Ovary (tissue), 9 donors: ENCODE data around the gene R3HDM2. TPM values are rescaled to one million over a fixed set of nuclear protein-coding genes. Genes with fewer than 3 reads are reported as not detected.

Source experiments
- DNase-seq, 5 donors: peaks; one replicate each; pipeline ENCODE4 v3.0.0-alpha.2; 2019 to 2020
- H3K27ac ChIP-seq, 2 donors: fragments of 200-600 bp; one replicate each; pipeline versions ENCODE4 v1.5.1 to v1.8.0; 2019 to 2022
- H3K27me3 ChIP-seq: fragments of 200-600 bp; one replicate; pipeline ENCODE4 v1.8.0; 2022
- H3K36me3 ChIP-seq: fragments of 200-600 bp; sonication (generic); one replicate; pipeline ENCODE4 v1.5.1; 2019
- H3K4me1 ChIP-seq: one replicate; pipeline ENCODE4 v1.8.1; 2013; ENCODE audit warnings: mild to moderate bottlenecking, moderate library complexity; ENCODE audit not compliant: insufficient read depth
- H3K4me3 ChIP-seq: fragments of 200-600 bp; sonication (generic); one replicate; pipeline ENCODE4 v1.5.1; 2017
- H3K9me3 ChIP-seq, 2 donors: fragments of 200-600 bp in 1 of 2; sonication (generic) in 1 of 2; one replicate each; pipeline versions ENCODE4 v1.5.1 to v1.8.1; 2013 to 2019; ENCODE audit warnings: mild to moderate bottlenecking in 1 of 2, moderate library complexity in 1 of 2
- EP300 ChIP-seq: sonication (generic); formaldehyde crosslinking; IDR thresholded peaks from one replicate; pipeline ENCODE4 v1.6.1; 2017; ENCODE audit warnings: antibody characterized with exemption
- POLR2A ChIP-seq: fragments of 450-650 bp; IDR thresholded peaks from one replicate; pipeline ENCODE4 v1.6.1; 2017; ENCODE audit warnings: antibody characterized with exemption, mild to moderate bottlenecking, moderate library complexity
- WGBS, 3 donors: extraction: QIAGEN DNeasy Blood & Tissue Kit in 1 of 3; methylation state at CpG; one replicate each; pipeline versions ENCODE4 v1.1.5 to v1.1.7; 2013 to 2017; 5-methylcytosine and 5-hydroxymethylcytosine counted together
- intact Hi-C, 4 donors: fragments of 100-400 bp; cut with DNase I; formaldehyde crosslinking; loops; one replicate each; pipeline versions ENCODE4 v1.11.0 to v1.15.1; 2022 to 2023
- polyA plus RNA-seq, 2 donors: library from polyadenylated mRNA; stranded (reverse); fragments of 200-250 nt in 1 of 2; fragments of 350-450 nt in 1 of 2; fragmentation: Illumina TruSeq in 1 of 2; extraction: RNeasy Lipid Tissue Mini Kit (QIAGEN cat#74804) in 1 of 2; gene quantifications; one replicate each; pipeline ENCODE4 v1.2.3, GENCODE V29; 2013 to 2014
- total RNA-seq, 7 donors: library from RNA; depleted of rRNA in 2 of 7; stranded (reverse); fragments of >200 nt in 2 of 7; fragmentation: NEBNext Ultra II Directional in 3 of 7; extraction: Animal tissue kit (Norgen Biotek cat#: 25700) in 3 of 7; gene quantifications; one replicate each; pipeline versions ENCODE4 v1.1.0 to v1.2.4, GENCODE V29; 2016 to 2023
- TF ChIP-seq, protein P1 (sequence below), 3 donors: fragments of 450-650 bp in 2 of 3; fragments of 200-600 bp in 1 of 3; IDR thresholded peaks; one replicate each; pipeline versions ENCODE4 v1.5.1 to v1.8.0; 2016 to 2022; ENCODE audit warnings: antibody characterized with exemption in 3 of 3, mild to moderate bottlenecking in 1 of 3
- donor health status: DM: no; HTN: no; CAD: no; lungs with moderate emphysema.
- donor health status: DM: no; HTN: no; CAD: no.
- donor health status: Bipolar disorder and iron deficiency.
- donor health status: DM: yes; HTN: yes; CAD: no.
- donor health status: DM: no; HTN: no; CAD: no.
- donor health status: DM: yes; HTN: yes; CAD: no.

R3HDM2 gene
- total and polyA plus RNA-seq, 9 donors: 24.3 to 81.4 (median 65.6) TPM

DNA sequence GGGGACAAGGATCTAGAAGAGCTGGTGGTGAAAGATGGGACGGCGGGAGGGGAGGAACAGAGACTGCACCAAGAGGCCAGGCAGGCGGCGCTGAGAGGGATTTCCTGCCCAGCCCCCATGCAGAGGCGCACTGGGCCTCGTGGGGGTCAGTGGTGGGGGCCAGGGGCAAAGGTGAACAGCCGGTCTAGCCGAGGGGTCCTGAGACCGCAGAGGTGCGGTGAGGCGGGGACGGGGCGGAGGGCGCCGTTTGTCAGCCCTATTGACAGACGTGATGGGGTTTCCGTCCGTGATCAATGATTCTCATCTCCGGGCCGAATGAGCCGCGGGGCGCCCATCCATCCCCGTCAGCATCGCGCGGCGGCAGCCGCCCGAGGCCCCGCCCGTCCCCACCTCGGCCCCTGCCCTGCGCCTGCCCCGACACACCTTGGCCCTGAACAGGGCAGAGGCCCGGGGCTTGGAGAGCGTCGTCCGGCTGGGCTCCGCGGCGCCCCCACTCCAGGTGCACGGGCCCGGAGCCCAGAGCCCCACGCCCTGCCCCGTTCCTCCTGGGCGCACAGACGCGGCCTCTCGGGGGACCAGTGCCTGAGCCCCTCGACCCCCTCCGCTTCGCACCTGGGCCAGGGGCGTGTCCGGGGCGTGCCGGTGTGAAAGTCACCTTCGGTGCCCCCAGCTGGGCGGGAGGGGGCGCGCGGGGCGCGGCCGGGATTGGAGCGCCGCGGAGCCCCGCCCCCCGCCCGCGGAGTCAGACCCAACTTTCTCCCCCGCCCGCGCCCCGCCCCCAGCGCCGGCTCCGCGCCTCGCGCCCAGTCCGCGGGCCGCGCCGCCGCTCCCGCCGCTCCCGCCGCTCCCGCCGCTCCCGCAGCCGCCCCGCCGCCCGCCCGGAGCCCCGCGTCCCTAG, 214.6 kb downstream of the R3HDM2 start, which contains the start of gene NXPH4:
Gene NXPH4, plus strand, starts transcription at position 781 of the 898 bp plus-strand sequence. CDS start 176 bp downstream, outside the sequence.
- TF ChIP-seq, protein P1, sequence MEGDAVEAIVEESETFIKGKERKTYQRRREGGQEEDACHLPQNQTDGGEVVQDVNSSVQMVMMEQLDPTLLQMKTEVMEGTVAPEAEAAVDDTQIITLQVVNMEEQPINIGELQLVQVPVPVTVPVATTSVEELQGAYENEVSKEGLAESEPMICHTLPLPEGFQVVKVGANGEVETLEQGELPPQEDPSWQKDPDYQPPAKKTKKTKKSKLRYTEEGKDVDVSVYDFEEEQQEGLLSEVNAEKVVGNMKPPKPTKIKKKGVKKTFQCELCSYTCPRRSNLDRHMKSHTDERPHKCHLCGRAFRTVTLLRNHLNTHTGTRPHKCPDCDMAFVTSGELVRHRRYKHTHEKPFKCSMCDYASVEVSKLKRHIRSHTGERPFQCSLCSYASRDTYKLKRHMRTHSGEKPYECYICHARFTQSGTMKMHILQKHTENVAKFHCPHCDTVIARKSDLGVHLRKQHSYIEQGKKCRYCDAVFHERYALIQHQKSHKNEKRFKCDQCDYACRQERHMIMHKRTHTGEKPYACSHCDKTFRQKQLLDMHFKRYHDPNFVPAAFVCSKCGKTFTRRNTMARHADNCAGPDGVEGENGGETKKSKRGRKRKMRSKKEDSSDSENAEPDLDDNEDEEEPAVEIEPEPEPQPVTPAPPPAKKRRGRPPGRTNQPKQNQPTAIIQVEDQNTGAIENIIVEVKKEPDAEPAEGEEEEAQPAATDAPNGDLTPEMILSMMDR (IDR thresholded peaks at IDR 0.05): no peak
- TF ChIP-seq EP300 (no peak), POLR2A (no peak)
- DNase-seq: peak in 3 of 5 donors; percentile 58 to 64 (median 58)
- peaks cover 15% of the 10 kb centered on the region for H3K27me3 ChIP-seq
- no peaks in the 10 kb centered on the region for H3K36me3 ChIP-seq
- 1 to 2% (median 1%) methylated on average over 32 to 102 of the region's 102 CpGs for WGBS, 3 donors
- no peaks in the 10 kb centered on the region for H3K9me3 ChIP-seq
- intact Hi-C loops: no loop called here
- no peak within 1 kb of the TSS for H3K27ac ChIP-seq
- H3K4me3 ChIP-seq: peak within 1 kb of the TSS; percentile 22
- H3K4me1 ChIP-seq: peaks cover 8% of the 10 kb centered on the region

- TF ChIP-seq POLR2A (no peak), EP300 (no peak)
- TF ChIP-seq, protein P1 (IDR thresholded peaks at IDR 0.05): no peak
- WGBS, 3 donors: 14 to 19% (median 15%) methylated on average over 7 of the region's 7 CpGs
- no peak for DNase-seq
- Histone ChIP-seq H3K27ac (no peak overlapping the region), H3K36me3 (no peaks in the 10 kb centered on the region), H3K9me3 (no peaks in the 10 kb centered on the region), H3K4me3 (no peak overlapping the region), H3K4me1 (peaks cover 8% of the 10 kb centered on the region), H3K27me3 (peaks cover 13% of the 10 kb centered on the region)
- intact Hi-C loops: no loop called here
Observed at GRCh38 chr12:57215668-57216013, 215.2 kb downstream of the R3HDM2 start.

GRCh38 chr12:57215065-57215464, 215.8 kb downstream of the R3HDM2 start:
- no peaks in the 10 kb centered on the region for H3K36me3 ChIP-seq
- intact Hi-C loops: no loop called here
- H3K4me1 ChIP-seq: peaks cover 8% of the 10 kb centered on the region
- 15 to 27% (median 22%) methylated on average over 11 of the region's 11 CpGs for WGBS, 3 donors
- no peaks in the 10 kb centered on the region for H3K9me3 ChIP-seq
- H3K27me3 ChIP-seq: peaks cover 13% of the 10 kb centered on the region
- no peak overlapping the region for H3K4me3 ChIP-seq
- no peak for DNase-seq
- no peak overlapping the region for H3K27ac ChIP-seq
- TF ChIP-seq POLR2A (no peak), EP300 (no peak)
- TF ChIP-seq, protein P1 (IDR thresholded peaks at IDR 0.05): no peak

DNA sequence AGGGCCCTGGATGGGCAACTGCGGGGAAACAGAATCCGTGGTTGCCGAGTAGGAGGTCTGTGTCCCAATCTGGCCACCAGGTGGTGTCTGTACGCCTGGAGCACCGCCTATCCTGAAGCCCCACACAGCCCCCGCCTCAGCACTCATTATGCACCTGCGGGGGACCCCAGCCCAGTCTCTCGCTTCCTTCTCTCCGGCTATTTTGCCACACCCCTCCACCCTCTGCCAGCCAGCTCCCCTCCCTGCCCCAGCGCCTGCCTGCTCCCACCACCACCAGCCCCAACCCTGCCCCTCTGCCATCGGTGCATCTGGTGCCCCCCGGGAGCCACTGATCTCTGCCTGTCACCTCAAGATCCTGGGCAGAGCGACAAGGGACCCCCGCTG, 216.5 kb downstream of the R3HDM2 start:
- intact Hi-C loops: loop anchor here in 1 of 4 donors (1.0 kb wide), 1 partner anchor 25 kb away; no protein-coding TSS in a partner anchor
- Histone ChIP-seq H3K4me3 (no peak overlapping the region), H3K27ac (no peak overlapping the region), H3K9me3 (no peaks in the 10 kb centered on the region), H3K36me3 (no peaks in the 10 kb centered on the region), H3K4me1 (peaks cover 8% of the 10 kb centered on the region), H3K27me3 (peaks cover 13% of the 10 kb centered on the region)
- WGBS, 3 donors: 2 to 4% (median 3%) methylated on average over 14 of the region's 14 CpGs
- peak; percentile 46 to 77 (median 70) for DNase-seq
- TF ChIP-seq POLR2A: no peak
- TF ChIP-seq, protein P1 (IDR thresholded peaks at IDR 0.05): peak; percentile 46 to 67 (median 63)
